Measurements from ENCODE around the gene TGFBR2. TPM values are rescaled to one million over a fixed set of nuclear protein-coding genes. Genes with fewer than 3 reads are reported as not detected.

The TGFBR2 gene
- total and polyA plus RNA-seq, 4 donors: 57.3 to 303 (median 216) TPM

DNA sequence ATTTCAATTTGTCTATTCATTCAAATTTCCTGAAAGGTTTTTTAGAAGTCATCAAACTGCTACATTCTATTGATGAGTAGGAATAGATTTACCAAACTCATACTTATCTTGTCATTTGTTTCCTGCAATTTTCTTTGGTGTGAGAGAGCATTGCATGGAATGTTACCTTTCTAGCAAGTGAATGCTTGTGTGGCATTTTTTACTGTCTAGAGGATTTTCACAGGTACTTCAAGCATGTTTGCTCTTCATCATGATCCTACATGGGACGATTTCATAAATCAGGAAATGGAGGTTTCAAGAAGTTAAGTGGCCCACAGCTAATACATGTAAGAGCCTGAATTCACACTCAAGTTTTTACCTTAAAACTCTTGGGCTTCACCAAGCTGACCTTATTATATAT is 26.1 kb downstream of the TGFBR2 start:
- no peaks in the 10 kb centered on the region for H3K36me3 ChIP-seq (ENCODE audit: control insufficient read depth in 1 of 2, insufficient read depth in 2 of 2, low read length in 1 of 2)
- intact Hi-C loops (cut with DNase I): no loop called here
- ATAC-seq (ENCODE audit: low FRiP score) (no peak), DNase-seq (no peak)
- WGBS, 2 donors: 90 to 92% methylated on average over 1 of the region's 1 CpG
- no peak overlapping the region for H3K27ac ChIP-seq (ENCODE audit: low read depth in 1 of 2, low read length in 2 of 2)
- peaks cover 2% of the 10 kb centered on the region for H3K9me3 ChIP-seq (ENCODE audit: control insufficient read depth, low read length)
- H3K27me3 ChIP-seq (ENCODE audit: control insufficient read depth in 1 of 2, insufficient read depth in 2 of 2, low read length in 1 of 2): no peaks in the 10 kb centered on the region
- H3K4me3 ChIP-seq (ENCODE audit: low read length in 2 of 2): no peak overlapping the region
- H3K4me1 ChIP-seq (ENCODE audit: control insufficient read depth in 1 of 2, insufficient read depth in 2 of 2, low read length in 2 of 2): peaks cover 7 to 8% of the 10 kb centered on the region in 2 donors

DNA sequence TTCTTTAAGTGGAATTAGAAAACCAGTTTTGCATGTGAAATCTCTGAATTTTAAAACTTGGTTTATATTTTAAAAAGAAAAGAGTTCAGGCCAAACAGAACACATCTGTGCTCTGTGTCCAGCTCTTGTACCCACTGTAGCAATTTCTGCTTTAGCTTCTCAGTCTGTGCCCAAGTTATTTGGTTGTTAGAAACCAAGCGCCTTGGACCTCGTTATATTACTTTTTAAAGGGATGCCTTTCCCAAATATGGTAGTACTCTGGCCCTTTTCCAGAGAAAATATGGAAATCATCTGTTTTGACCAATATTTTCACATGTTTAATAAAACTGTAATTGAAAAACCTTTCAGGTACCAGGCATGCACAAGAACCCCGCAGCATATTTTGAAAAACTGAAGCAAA is 27.3 kb downstream of the TGFBR2 start:
- intact Hi-C loops (cut with DNase I): no loop called here
- Histone ChIP-seq H3K4me1 (ENCODE audit: control insufficient read depth in 1 of 2, insufficient read depth in 2 of 2, low read length in 2 of 2) (peaks cover 4 to 7% of the 10 kb centered on the region in 2 donors), H3K4me3 (ENCODE audit: low read length in 2 of 2) (no peak overlapping the region), H3K36me3 (ENCODE audit: control insufficient read depth in 1 of 2, insufficient read depth in 2 of 2, low read length in 1 of 2) (no peaks in the 10 kb centered on the region), H3K9me3 (ENCODE audit: control insufficient read depth, low read length) (peaks cover 2% of the 10 kb centered on the region), H3K27ac (ENCODE audit: low read depth in 1 of 2, low read length in 2 of 2) (no peak overlapping the region), H3K27me3 (ENCODE audit: control insufficient read depth in 1 of 2, insufficient read depth in 2 of 2, low read length in 1 of 2) (no peaks in the 10 kb centered on the region)
- 42 to 47% methylated on average over 3 of the region's 3 CpGs for WGBS, 2 donors
- no peak for DNase-seq
- no peak for ATAC-seq (ENCODE audit: low FRiP score)

DNA sequence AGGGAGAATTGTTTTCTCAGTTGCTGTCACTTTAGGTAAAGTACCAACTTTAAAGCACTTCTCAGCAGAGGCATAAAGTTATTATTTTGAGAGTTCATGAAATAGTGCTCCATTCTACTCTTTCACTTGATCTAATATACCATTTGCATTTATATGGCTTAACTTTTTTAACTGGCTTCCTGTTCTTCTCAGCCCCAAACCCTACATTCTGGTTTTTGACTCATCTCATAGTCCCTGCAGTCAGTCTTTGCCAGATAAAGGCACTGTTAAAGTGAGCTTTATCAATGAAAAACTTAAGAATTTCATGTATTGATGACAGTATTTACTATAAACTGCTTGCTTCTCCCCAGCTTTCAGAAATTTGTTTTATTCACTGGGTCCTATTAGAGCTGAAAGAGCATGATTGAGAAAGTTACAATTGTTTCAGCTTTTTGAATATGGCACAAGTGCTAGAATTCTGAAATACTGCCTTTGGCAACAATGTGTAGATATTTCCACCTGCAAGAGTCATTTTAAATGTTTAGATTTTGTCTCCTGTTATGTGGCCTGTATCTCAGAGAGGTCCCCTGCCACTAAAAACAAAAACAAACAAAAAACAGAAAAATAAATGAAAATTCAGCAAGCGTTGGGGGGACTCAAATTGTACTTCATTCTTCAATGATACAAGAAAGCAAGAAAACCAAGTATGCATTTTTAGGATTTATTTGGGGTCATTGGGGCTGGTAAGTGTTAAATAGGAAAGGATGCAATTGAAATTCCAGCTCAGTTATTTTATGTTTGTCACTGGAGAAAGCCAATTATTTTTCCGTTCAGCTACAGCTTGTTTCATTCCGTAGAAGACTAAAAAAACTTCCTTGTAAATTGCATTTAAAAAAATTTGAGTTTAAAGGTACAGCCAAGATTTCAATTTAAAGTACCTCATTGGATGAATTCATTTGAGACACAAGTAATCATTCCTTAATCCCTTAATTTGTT is 28.6 kb downstream of the TGFBR2 start:
- 28 to 32% methylated on average over 3 of the region's 3 CpGs for WGBS, 2 donors
- intact Hi-C loops (cut with DNase I): no loop called here
- H3K27ac ChIP-seq (ENCODE audit: low read depth in 1 of 2, low read length in 2 of 2): no peak overlapping the region

DNA sequence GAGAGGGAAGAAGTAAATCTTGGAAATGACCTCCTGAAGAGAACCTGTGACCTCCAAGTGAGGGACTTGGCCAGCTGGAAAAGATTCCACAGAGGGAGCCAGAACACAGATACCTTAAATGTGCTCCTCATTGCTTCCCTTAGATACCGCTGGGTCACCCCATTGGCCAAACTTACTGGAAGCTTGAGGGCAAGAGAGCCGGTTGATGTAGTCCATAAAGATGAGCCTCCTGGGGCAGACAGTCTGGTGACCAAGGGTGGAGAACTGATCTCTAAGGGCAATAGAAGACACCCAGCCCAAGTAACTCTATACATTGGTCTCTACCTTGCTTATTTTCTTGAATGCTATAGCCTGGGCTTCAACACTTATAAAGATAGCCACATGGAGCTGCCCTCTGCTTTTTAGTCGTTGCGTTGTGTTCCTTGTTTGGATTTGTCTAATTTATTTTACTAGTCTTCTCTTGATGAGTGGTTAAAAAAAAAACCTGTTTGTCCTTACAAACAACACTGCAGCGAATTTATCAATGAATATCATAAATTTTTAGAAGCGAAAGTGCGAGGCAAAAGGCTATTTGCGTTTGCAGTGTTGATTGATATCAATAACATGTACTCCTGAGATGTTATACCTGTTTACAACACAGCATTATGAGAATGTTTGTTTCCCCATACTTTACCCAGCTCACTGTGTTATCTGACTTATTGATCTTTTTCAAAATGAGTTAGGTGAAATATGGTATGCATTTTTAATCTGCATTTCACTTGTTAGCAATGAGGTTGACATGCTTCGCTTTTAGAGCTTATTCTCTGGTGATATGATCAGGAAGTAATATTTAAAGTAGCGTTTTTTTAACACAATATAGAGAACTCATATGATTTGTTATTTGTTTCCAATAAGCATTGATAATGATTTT is 31.2 kb downstream of the TGFBR2 start:
- 96 to 97% methylated on average over 10 of the region's 10 CpGs for WGBS, 2 donors
- H3K4me3 ChIP-seq (ENCODE audit: low read length in 2 of 2): no peak overlapping the region
- no peak overlapping the region for H3K27ac ChIP-seq (ENCODE audit: low read depth in 1 of 2, low read length in 2 of 2)
- DNase-seq (no peak), ATAC-seq (ENCODE audit: low FRiP score) (no peak)
- H3K9me3 ChIP-seq (ENCODE audit: control insufficient read depth, low read length): no peaks in the 10 kb centered on the region
- intact Hi-C loops (cut with DNase I): no loop called here
- peaks cover 9 to 13% of the 10 kb centered on the region in 2 donors for H3K4me1 ChIP-seq (ENCODE audit: control insufficient read depth in 1 of 2, insufficient read depth in 2 of 2, low read length in 2 of 2)
- H3K36me3 ChIP-seq (ENCODE audit: control insufficient read depth in 1 of 2, insufficient read depth in 2 of 2, low read length in 1 of 2): no peaks in the 10 kb centered on the region
- H3K27me3 ChIP-seq (ENCODE audit: control insufficient read depth in 1 of 2, insufficient read depth in 2 of 2, low read length in 1 of 2): no peaks in the 10 kb centered on the region

More for the DNA sequence above, 28.6 kb downstream of the TGFBR2 start:
- no peak for DNase-seq
- ATAC-seq (ENCODE audit: low FRiP score): no peak
- peaks cover 2 to 6% of the 10 kb centered on the region in 2 donors for H3K4me1 ChIP-seq (ENCODE audit: control insufficient read depth in 1 of 2, insufficient read depth in 2 of 2, low read length in 2 of 2)
- peaks cover 2% of the 10 kb centered on the region for H3K9me3 ChIP-seq (ENCODE audit: control insufficient read depth, low read length)
- H3K27me3 ChIP-seq (ENCODE audit: control insufficient read depth in 1 of 2, insufficient read depth in 2 of 2, low read length in 1 of 2): no peaks in the 10 kb centered on the region
- H3K36me3 ChIP-seq (ENCODE audit: control insufficient read depth in 1 of 2, insufficient read depth in 2 of 2, low read length in 1 of 2): no peaks in the 10 kb centered on the region
- no peak overlapping the region for H3K4me3 ChIP-seq (ENCODE audit: low read length in 2 of 2)

GRCh38 chr3:30638685-30639412 is 32.4 kb downstream of the TGFBR2 start:
- WGBS, 2 donors: 37 to 54% methylated on average over 4 of the region's 4 CpGs
- intact Hi-C loops (cut with DNase I): no loop called here
- DNase-seq: no peak
- H3K9me3 ChIP-seq (ENCODE audit: control insufficient read depth, low read length): no peaks in the 10 kb centered on the region
- peaks cover 10 to 21% of the 10 kb centered on the region in 2 donors for H3K4me1 ChIP-seq (ENCODE audit: control insufficient read depth in 1 of 2, insufficient read depth in 2 of 2, low read length in 2 of 2)
- H3K27me3 ChIP-seq (ENCODE audit: control insufficient read depth in 1 of 2, insufficient read depth in 2 of 2, low read length in 1 of 2): no peaks in the 10 kb centered on the region
- no peak overlapping the region for H3K27ac ChIP-seq (ENCODE audit: low read depth in 1 of 2, low read length in 2 of 2)
- H3K36me3 ChIP-seq (ENCODE audit: control insufficient read depth in 1 of 2, insufficient read depth in 2 of 2, low read length in 1 of 2): no peaks in the 10 kb centered on the region
- no peak overlapping the region for H3K4me3 ChIP-seq (ENCODE audit: low read length in 2 of 2)
- ATAC-seq (ENCODE audit: low FRiP score): no peak

DNA sequence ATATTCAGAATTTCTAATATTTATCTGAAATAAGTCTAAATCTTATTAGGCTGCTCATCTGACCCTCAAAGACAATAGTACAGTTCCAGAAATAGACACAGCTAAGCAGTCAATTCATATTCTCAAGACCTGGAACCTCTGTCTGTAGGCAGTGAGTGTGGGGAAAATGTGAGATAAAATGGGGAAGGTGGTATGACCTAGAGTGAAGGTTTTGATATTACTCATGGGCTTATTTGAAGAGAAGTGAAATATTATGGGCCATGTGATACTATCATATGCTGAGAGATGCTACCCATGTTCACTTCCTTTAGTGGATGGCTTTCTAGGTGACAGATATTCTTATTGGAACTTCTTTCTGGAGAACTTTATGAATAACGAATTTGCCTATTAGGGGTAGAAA is 33.5 kb downstream of the TGFBR2 start:
- DNase-seq (no peak), ATAC-seq (ENCODE audit: low FRiP score) (no peak)
- Histone ChIP-seq H3K36me3 (ENCODE audit: control insufficient read depth in 1 of 2, insufficient read depth in 2 of 2, low read length in 1 of 2) (no peaks in the 10 kb centered on the region), H3K4me3 (ENCODE audit: low read length in 2 of 2) (no peak overlapping the region), H3K9me3 (ENCODE audit: control insufficient read depth, low read length) (no peaks in the 10 kb centered on the region), H3K27me3 (ENCODE audit: control insufficient read depth in 1 of 2, insufficient read depth in 2 of 2, low read length in 1 of 2) (no peaks in the 10 kb centered on the region), H3K4me1 (ENCODE audit: control insufficient read depth in 1 of 2, insufficient read depth in 2 of 2, low read length in 2 of 2) (peaks cover 16 to 21% of the 10 kb centered on the region in 2 donors), H3K27ac (ENCODE audit: low read depth in 1 of 2, low read length in 2 of 2) (no peak overlapping the region)
- WGBS, 2 donors: 85 to 97% methylated on average over 1 of the region's 1 CpG
- intact Hi-C loops (cut with DNase I): no loop called here

- peaks cover 16 to 20% of the 10 kb centered on the region in 2 donors for H3K4me1 ChIP-seq (ENCODE audit: control insufficient read depth in 1 of 2, insufficient read depth in 2 of 2, low read length in 2 of 2)
- no peak for ATAC-seq (ENCODE audit: low FRiP score)
- 91 to 94% methylated on average over 5 of the region's 5 CpGs for WGBS, 2 donors
Observed at GRCh38 chr3:30640851-30641250, 34.5 kb downstream of the TGFBR2 start.

More at GRCh38 chr3:30640851-30641250, 34.5 kb downstream of the TGFBR2 start:
- H3K9me3 ChIP-seq (ENCODE audit: control insufficient read depth, low read length): no peaks in the 10 kb centered on the region
- intact Hi-C loops (cut with DNase I): no loop called here
- no peak overlapping the region for H3K27ac ChIP-seq (ENCODE audit: low read depth in 1 of 2, low read length in 2 of 2)
- no peaks in the 10 kb centered on the region for H3K27me3 ChIP-seq (ENCODE audit: control insufficient read depth in 1 of 2, insufficient read depth in 2 of 2, low read length in 1 of 2)
- no peak for DNase-seq
- H3K4me3 ChIP-seq (ENCODE audit: low read length in 2 of 2): no peak overlapping the region
- H3K36me3 ChIP-seq (ENCODE audit: control insufficient read depth in 1 of 2, insufficient read depth in 2 of 2, low read length in 1 of 2): no peaks in the 10 kb centered on the region
